ENCODE data around the gene WEE1. TPM values are rescaled to one million over a fixed set of nuclear protein-coding genes. Genes with fewer than 3 reads are reported as not detected.

WEE1 gene
- total and polyA plus RNA-seq, 10 of the 15 experiments (the other 5 are each of a cell fraction or from before 2014, with no cell fraction given), result 13.8 to 69.5 (median 45.4) TPM

DNA sequence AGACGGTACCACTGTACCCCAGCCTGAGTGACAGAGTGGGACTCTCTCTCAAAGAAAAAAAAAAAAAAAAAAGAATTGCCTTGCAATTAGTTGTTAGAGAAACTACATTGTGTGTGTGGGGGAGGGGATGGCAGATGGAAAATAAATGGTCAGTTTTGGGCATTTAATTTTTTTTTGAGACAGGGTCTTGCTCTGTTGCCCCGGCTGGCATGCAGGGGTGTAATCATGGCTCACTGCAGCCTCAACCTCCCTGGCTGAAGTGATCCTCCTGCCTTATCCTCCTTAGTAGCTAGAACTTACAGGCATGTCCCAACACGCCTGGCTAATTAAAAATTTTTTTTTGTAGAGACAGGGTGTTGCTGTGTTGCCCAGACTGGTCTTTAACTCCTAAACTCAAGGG is 36.4 kb downstream of the WEE1 start:
- Histone ChIP-seq H3K4me1 (ENCODE audit: control insufficient read depth, insufficient read depth, low read length) (peaks cover 22% of the 10 kb centered on the region), H3K4me3 (no peak overlapping the region), H3K79me2 (ENCODE audit: control insufficient read depth, insufficient read depth, low read length) (no peaks in the 10 kb centered on the region), H3K9ac (ENCODE audit: control insufficient read depth, insufficient read depth, low read length) (no peak overlapping the region), H3K4me2 (ENCODE audit: control insufficient read depth, insufficient read depth) (no peak overlapping the region), H3K36me3 (ENCODE audit: control insufficient read depth in 2 of 2, insufficient read depth in 2 of 2, low read length in 1 of 2) (no peaks in the 10 kb centered on the region), H3K9me3 (replicated peaks; ENCODE audit: control insufficient read depth, insufficient read depth, low read length) (no peaks in the 10 kb centered on the region; the same call in 2 of the 3 replicates), H3K27me3 (replicated peaks in 1 of 2; ENCODE audit: control insufficient read depth in 2 of 2, insufficient read depth in 2 of 2, low read length in 1 of 2) (no peaks in the 10 kb centered on the region; a peak in 1 of 4 replicates), H4K20me1 (ENCODE audit: control insufficient read depth, insufficient read depth) (no peaks in the 10 kb centered on the region), H2AFZ (ENCODE audit: control insufficient read depth, low read depth, low read length) (no peak overlapping the region), H3K27ac (ENCODE audit: control insufficient read depth, insufficient read depth) (no peak overlapping the region)
- RAD21 ChIA-PET (ENCODE audit: unreplicated experiment), result interaction anchor here (1.7 kb wide), 1 partner anchor 9 kb away, joined by 6 read pairs; no protein-coding TSS in a partner anchor
- TF ChIP-seq SRF (IDR thresholded peaks at IDR 0.05; ENCODE audit: low read depth in 2 of 2, low read length in 2 of 2), result no peak
- no peak for TF ChIP-seq TCF3 (IDR thresholded peaks at IDR 0.05; ENCODE audit: borderline replicate concordance, insufficient read depth, low read depth, low read length)
- no peak for TF ChIP-seq RAD21 (IDR thresholded peaks at IDR 0.05; ENCODE audit: insufficient read depth, low read depth, low read length)
- no peak for TF ChIP-seq CREM (IDR thresholded peaks at IDR 0.05; ENCODE audit: low read depth)
- TF ChIP-seq SIX5 (IDR thresholded peaks at IDR 0.05; ENCODE audit: low read depth, low read length, severe bottlenecking), result no peak
- TF ChIP-seq KLF5 (IDR thresholded peaks at IDR 0.05; ENCODE audit: partially characterized antibody), result no peak
- TF ChIP-seq IRF3 (IDR thresholded peaks at IDR 0.05), result no peak
- TF ChIP-seq PBX3 (IDR thresholded peaks at IDR 0.05; ENCODE audit: insufficient replicate concordance, low read depth, low read length), result no peak
- no peak for TF ChIP-seq SUPT20H (IDR thresholded peaks at IDR 0.05; ENCODE audit: borderline replicate concordance, control insufficient read depth, low read depth, low read length)
- no peak for TF ChIP-seq ZBED1 (IDR thresholded peaks at IDR 0.05; ENCODE audit: borderline replicate concordance)
- BruUV-seq (replicated peaks), result no TSS peak
- DNase-seq (ENCODE audit: low read depth, low spot score) (no peak), FAIRE-seq (no peak), ATAC-seq (no peak)
- in situ Hi-C loops (cut with MboI) (loop anchor here (5.0 to 10.0 kb wide), 2 partner anchors 142 to 695 kb away; partner anchors contain the start of gene ADM), intact Hi-C loops (cut with micrococcal nuclease; ENCODE audit: unreplicated experiment) (loop anchor here (5.0 to 10.0 kb wide), 3 partner anchors 82 to 695 kb away; partner anchors contain the start of genes ADM and ZNF143)
- CTCF ChIA-PET, result interaction anchor here (0.6 to 7.0 kb wide), 5 partner anchors 13 to 139 kb away, joined by 3 to 126 read pairs (median 6); no protein-coding TSS in a partner anchor
- 93% methylated on average over 3 of the region's 3 CpGs for WGBS (ENCODE audit: insufficient coverage, insufficient replicate concordance, low lambda C conversion rate, missing lambda C conversion rate)
- POLR2A ChIA-PET, result interaction anchor here (0.7 to 1.1 kb wide), 2 partner anchors 8 to 74 kb away, joined by 4 to 5 read pairs; no protein-coding TSS in a partner anchor
- SMC1A ChIA-PET (ENCODE audit: uncharacterized antibody, unreplicated experiment), result interaction anchor here (1.2 to 5.3 kb wide), 6 partner anchors 9 to 139 kb away, joined by 3 to 84 read pairs (median 8); partner anchors contain the start of gene WEE1

Measured in GM12878 (cell line).